Cardiac muscle cell (in vitro differentiated cells and primary cell): ENCODE data around the gene PTPN4. TPM values are rescaled to one million over a fixed set of nuclear protein-coding genes. Genes with fewer than 3 reads are reported as not detected.

Experiments used
- DNase-seq, 2 donors: peaks; one replicate each; pipeline versions ENCODE4 v3.0.0 to v3.0.0-alpha.2; 2010 to 2017; ENCODE audit warnings: low read depth in 1 of 2, low spot score in 1 of 2
- H3K27ac ChIP-seq: fragments of 200-600 bp; sonication (generic); 2 replicates; pipeline ENCODE4 v1.5.1; 2016
- H3K27me3 ChIP-seq: fragments of 200-600 bp; sonication (generic); 2 replicates; pipeline ENCODE4 v1.6.0; 2016; ENCODE audit warnings: control low read depth
- H3K36me3 ChIP-seq: fragments of 200-600 bp; sonication (generic); 2 replicates; pipeline ENCODE4 v1.5.1; 2016; ENCODE audit warnings: control low read depth
- H3K4me1 ChIP-seq: fragments of 200-600 bp; sonication (generic); 2 replicates; pipeline ENCODE4 v1.8.1; 2017; ENCODE audit warnings: low read depth, mild to moderate bottlenecking, mixed run types
- H3K4me3 ChIP-seq: fragments of 200-600 bp; sonication (generic); 2 replicates; pipeline ENCODE4 v1.5.1; 2016; ENCODE audit warnings: mild to moderate bottlenecking
- H3K9me3 ChIP-seq: fragments of 200-600 bp; sonication (generic); 2 replicates; pipeline ENCODE4 v1.5.1; 2017; ENCODE audit warnings: low read depth, mild to moderate bottlenecking, control low read depth
- polyA plus RNA-seq: library from polyadenylated mRNA; unstranded; fragments of >200 nt; fragmentation: Nextera tagmentation; extraction: Ambion mirVana; gene quantifications from 2 replicates; pipeline ENCODE4 v1.2.1, GENCODE V29; 2016
- total RNA-seq: library from RNA; depleted of rRNA; stranded (reverse); fragments of >200 nt; gene quantifications from 2 replicates; pipeline ENCODE4 v1.2.3, GENCODE V29; 2016
- TF ChIP-seq, protein P1 (sequence below): IDR thresholded peaks from 2 replicates; pipeline ENCODE4 v1.5.1; 2012; ENCODE audit warnings: low read depth, mild to moderate bottlenecking, low read length

PTPN4 gene
- total and polyA plus RNA-seq, 2 experiments from 2014 or later, result 26.3 to 70.3 TPM

DNA sequence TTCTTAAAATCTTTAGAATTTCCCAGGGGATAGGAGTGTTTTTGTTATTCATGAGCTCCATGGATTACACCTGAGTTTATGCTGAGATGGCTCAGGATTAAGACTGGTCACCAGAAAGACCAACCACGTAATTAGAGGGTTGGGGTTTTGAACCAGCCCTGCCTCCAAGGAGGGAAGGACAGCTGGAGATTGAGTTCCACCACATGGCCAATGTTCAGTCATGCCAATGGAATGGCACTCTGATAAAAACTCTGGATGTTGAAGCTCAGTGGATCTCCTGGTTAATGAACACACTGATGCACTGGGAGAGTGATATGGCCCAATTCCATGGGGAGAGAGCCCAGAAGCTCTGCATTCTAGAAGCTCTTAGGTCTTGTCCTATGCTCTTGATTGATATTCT is 38.7 kb upstream of the PTPN4 start:
- Histone ChIP-seq H3K9me3 (no peaks in the 10 kb centered on the region), H3K27me3 (no peaks in the 10 kb centered on the region), H3K4me1 (no peaks in the 10 kb centered on the region), H3K36me3 (no peaks in the 10 kb centered on the region), H3K27ac (no peak overlapping the region), H3K4me3 (no peak overlapping the region)
- no peak for DNase-seq
- TF ChIP-seq, protein P1, sequence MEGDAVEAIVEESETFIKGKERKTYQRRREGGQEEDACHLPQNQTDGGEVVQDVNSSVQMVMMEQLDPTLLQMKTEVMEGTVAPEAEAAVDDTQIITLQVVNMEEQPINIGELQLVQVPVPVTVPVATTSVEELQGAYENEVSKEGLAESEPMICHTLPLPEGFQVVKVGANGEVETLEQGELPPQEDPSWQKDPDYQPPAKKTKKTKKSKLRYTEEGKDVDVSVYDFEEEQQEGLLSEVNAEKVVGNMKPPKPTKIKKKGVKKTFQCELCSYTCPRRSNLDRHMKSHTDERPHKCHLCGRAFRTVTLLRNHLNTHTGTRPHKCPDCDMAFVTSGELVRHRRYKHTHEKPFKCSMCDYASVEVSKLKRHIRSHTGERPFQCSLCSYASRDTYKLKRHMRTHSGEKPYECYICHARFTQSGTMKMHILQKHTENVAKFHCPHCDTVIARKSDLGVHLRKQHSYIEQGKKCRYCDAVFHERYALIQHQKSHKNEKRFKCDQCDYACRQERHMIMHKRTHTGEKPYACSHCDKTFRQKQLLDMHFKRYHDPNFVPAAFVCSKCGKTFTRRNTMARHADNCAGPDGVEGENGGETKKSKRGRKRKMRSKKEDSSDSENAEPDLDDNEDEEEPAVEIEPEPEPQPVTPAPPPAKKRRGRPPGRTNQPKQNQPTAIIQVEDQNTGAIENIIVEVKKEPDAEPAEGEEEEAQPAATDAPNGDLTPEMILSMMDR, result no peak

DNA sequence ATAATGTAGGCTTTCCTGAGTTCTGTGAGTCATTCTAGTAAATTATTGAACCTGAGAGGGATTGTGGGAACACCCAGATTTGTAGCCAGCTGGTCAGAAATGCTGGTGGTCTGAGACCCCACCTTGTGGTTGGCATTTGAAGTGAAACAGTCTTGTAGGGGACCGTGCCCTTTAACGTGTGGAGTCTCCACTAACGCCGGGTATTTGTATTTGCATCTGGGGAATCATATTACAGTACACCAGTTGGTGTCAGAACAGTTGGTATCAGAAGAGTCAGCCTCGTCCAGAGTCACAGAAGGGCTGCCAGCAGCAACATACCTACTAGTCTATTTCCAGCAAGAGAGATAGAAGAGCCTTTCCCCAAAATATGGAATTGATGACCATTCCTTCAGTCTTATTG is 38.3 kb upstream of the PTPN4 start:
- Histone ChIP-seq H3K27ac (no peak overlapping the region), H3K4me3 (no peak overlapping the region), H3K4me1 (no peaks in the 10 kb centered on the region), H3K36me3 (no peaks in the 10 kb centered on the region), H3K27me3 (no peaks in the 10 kb centered on the region), H3K9me3 (no peaks in the 10 kb centered on the region)
- DNase-seq, result no peak
- TF ChIP-seq, protein P1, result no peak

DNA sequence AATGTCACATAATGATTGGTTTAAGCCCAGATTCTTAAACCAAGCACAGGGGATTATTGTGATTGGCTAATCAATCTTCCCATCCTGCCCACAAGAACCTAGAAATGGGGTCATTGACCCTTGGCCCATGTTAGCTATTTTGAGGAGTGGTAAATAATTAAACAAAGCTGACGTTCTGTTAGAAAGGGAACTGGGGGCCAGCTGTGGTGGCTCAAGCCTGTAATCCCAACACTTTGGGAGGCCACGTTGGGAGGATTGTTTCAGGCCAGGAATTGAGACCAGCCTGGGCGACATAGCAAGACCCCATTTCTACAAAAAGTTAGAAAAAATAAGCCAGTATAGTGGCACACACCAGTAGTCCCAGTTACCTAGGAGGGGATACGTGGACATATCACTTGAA is 37.8 kb upstream of the PTPN4 start:
- no peak overlapping the region for H3K4me3 ChIP-seq
- no peak overlapping the region for H3K27ac ChIP-seq
- no peaks in the 10 kb centered on the region for H3K9me3 ChIP-seq
- H3K27me3 ChIP-seq, result no peaks in the 10 kb centered on the region
- DNase-seq, result no peak
- TF ChIP-seq, protein P1, result no peak
- H3K36me3 ChIP-seq, result no peaks in the 10 kb centered on the region
- H3K4me1 ChIP-seq, result no peaks in the 10 kb centered on the region

DNA sequence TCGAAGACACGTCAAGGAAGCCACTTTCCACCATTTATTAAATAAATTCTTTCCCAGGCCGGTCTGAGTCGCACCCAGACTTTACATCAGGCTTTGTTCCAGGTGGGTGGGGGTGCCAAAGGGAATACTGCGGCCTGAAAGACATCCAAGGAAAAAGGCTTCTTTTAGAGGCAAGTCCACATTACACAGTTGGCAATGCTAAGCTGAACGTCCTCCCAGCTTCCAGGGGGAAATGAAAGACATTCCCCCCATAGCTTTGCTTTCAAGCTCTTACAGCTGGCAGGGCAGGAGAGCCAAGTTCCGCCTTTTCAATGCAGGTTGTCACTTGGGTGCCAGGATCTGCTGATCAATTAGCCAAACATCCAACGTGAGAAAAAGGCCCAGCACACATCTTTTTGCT is 36.5 kb upstream of the PTPN4 start:
- no peak overlapping the region for H3K4me3 ChIP-seq
- no peaks in the 10 kb centered on the region for H3K36me3 ChIP-seq
- H3K4me1 ChIP-seq, result no peaks in the 10 kb centered on the region
- no peak overlapping the region for H3K27ac ChIP-seq
- H3K27me3 ChIP-seq, result no peaks in the 10 kb centered on the region
- no peak for DNase-seq
- TF ChIP-seq, protein P1, result no peak
- H3K9me3 ChIP-seq, result no peaks in the 10 kb centered on the region

DNA sequence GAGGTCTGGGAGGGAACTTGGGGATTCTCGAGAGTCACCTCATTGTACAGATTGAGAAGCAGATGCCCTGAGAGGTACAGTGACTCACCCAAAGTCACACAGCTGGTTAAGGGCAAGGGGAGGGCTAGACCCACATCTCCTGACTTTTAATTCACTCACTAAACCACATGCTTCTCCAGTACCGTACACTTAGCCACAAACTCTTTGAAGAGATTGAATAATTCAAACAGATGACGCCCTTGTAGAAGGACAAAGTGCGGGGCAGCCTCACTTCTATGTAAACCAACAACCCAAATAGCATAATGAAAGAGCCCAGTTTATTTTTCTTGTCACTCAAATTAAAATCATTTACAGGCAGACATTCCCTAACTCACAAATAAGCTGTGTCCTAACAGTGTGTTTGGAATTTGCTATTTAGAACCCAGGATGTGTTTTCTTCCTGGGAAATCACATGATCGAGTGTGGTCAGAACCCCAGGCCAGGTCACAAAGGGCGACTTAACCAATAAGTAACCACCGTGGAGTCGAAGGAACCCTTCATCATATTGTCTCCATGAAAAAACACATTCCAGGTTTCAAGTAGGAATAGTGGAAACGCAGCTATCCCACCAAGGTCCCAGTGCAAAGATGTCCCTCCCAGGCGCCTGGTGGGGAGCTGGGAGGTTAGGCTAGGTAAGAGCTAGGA is 35.8 kb upstream of the PTPN4 start:
- H3K4me1 ChIP-seq, result no peaks in the 10 kb centered on the region
- no peak overlapping the region for H3K4me3 ChIP-seq
- TF ChIP-seq, protein P1, result no peak
- H3K27ac ChIP-seq, result no peak overlapping the region
- no peaks in the 10 kb centered on the region for H3K27me3 ChIP-seq
- no peak for DNase-seq
- no peaks in the 10 kb centered on the region for H3K9me3 ChIP-seq
- H3K36me3 ChIP-seq, result no peaks in the 10 kb centered on the region
